Dermis microvascular lymphatic vessel endothelial cell (primary cell): ENCODE data around the gene USP44. TPM values are rescaled to one million over a fixed set of nuclear protein-coding genes. Genes with fewer than 3 reads are reported as not detected.
"Not testable (repeated sequence)": the region's sequence is repeated elsewhere in the genome, so short reads cannot be mapped to it uniquely, and the experiment has no call there.

Experiments used
- DNase-seq, 2 donors: peaks; one replicate each; pipeline versions ENCODE4 v3.0.0 to v3.0.0-alpha.2; 2010; ENCODE audit warnings: low read depth in 2 of 2
- total RNA-seq: library from RNA; depleted of rRNA; stranded (reverse); fragments of >200 nt; gene quantifications from 2 replicates; pipeline ENCODE4 v1.2.1, GENCODE V29; 2014

USP44 gene
- 3.1 and 4.2 TPM in 2 replicates for total RNA-seq

- no peak for DNase-seq
Observed at GRCh38 chr12:95551305-95551704, at the start of gene USP44. USP44 (minus strand) TSS chr12:95551476; CDS start chr12:95534256, 17,220 bp downstream.

GRCh38 chr12:95600567-95600966 is 49.3 kb upstream of the USP44 start:
- DNase-seq: no peak

- DNase-seq: no peak
Observed at GRCh38 chr12:95599880-95600279, 48.6 kb upstream of the USP44 start.

GRCh38 chr12:95594136-95594535 is 42.9 kb upstream of the USP44 start:
- DNase-seq: no peak

- no peak for DNase-seq
Observed at GRCh38 chr12:95593266-95593871, 42.1 kb upstream of the USP44 start.

- no peak for DNase-seq
Observed at GRCh38 chr12:95591731-95592130, 40.5 kb upstream of the USP44 start.

- DNase-seq: no peak
Observed at GRCh38 chr12:95590775-95591174, 39.5 kb upstream of the USP44 start.

- DNase-seq: no peak
Observed at GRCh38 chr12:95583933-95584332, 32.7 kb upstream of the USP44 start.

GRCh38 chr12:95582230-95583058 is 31.2 kb upstream of the USP44 start:
- DNase-seq: peak; percentile 69 to 81

GRCh38 chr12:95577820-95578219 is 26.5 kb upstream of the USP44 start:
- no peak for DNase-seq

GRCh38 chr12:95574799-95575452 is 23.6 kb upstream of the USP44 start:
- DNase-seq: peak; percentile 58 to 65

GRCh38 chr12:95573951-95574576 is 22.8 kb upstream of the USP44 start:
- no peak for DNase-seq

- no peak for DNase-seq
Observed at GRCh38 chr12:95571369-95571768, 20.1 kb upstream of the USP44 start.

- not testable (repeated sequence) for DNase-seq
Observed at GRCh38 chr12:95568045-95568444, 16.8 kb upstream of the USP44 start.

- DNase-seq: no peak
Observed at GRCh38 chr12:95557625-95558024, 6.3 kb upstream of the USP44 start.

- DNase-seq: no peak
Observed at GRCh38 chr12:95554532-95555071, 3.3 kb upstream of the USP44 start.

- DNase-seq: no peak
Observed at GRCh38 chr12:95553197-95553943, 2.1 kb upstream of the USP44 start.

- no peak for DNase-seq
Observed at GRCh38 chr12:95551913-95552516, 739 bp upstream of the USP44 start.

GRCh38 chr12:95549392-95550084 is 1.7 kb downstream of the USP44 start:
- DNase-seq: no peak
